Hepatocyte (in vitro differentiated cells): Measurements from ENCODE around the gene ASTN2.

Experiments used
- CTCF ChIP-seq: fragments of 200-600 bp; sonication (generic); IDR thresholded peaks from 2 replicates; pipeline ENCODE4 v1.5.1; 2016; ENCODE audit warnings: antibody characterized with exemption, mild to moderate bottlenecking; ENCODE audit not compliant: poor library complexity
- EZH2phosphoT487 ChIP-seq: fragments of 200-600 bp; sonication (generic); IDR thresholded peaks from one replicate; pipeline ENCODE4 v1.6.1; 2018; ENCODE audit warnings: antibody characterized with exemption, mild to moderate bottlenecking, low read depth, moderate library complexity; ENCODE audit not compliant: unreplicated experiment, severe bottlenecking

GRCh38 chr9:116798521-116798920 lies 616.3 kb downstream of the ASTN2 start:
- TF ChIP-seq CTCF (no peak), EZH2phosphoT487 (no peak)
